CD4-positive, alpha-beta T cell treated with Interleukin-12 subunit alpha and Interleukin-12 subunit beta, for 1 hour (primary cell): ENCODE results near the gene SMIM5.

ENCODE experiments used
- DNase-seq: peaks from one replicate; pipeline ENCODE4 v3.0.0-alpha.2; 2020

The SMIM5 gene

DNA sequence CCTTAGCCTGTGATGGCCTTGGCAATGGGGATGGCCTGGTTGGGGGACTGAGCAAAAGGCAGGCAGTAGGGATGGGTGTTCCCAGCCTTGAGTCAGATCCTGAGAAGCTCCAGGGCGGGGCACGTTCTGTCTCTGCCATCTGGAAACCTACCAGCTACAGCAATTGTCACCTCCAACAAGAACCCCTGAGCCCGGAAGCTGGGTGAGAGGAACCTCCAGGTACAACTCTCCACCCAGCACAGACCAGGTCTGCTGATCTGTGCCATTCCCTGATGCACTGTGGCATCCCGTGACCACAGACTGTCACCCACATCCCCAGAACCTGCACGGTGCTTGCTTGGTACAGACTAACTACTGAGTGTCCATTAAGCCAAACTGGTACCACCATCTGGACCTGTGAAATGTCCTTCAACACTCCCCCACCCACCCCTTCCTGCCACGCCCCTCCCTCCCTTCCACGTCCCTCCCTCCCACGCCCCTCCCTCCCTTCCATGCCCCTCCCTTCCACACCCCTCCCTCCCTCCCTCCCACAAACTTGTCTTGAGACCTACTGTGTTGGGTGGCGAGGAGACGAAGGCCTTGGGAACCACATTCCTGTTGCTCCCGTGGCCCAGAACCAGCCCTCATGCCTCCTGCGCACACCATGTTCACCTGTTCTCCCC lies 29.1 kb upstream of the SMIM5 start:
- no peak for DNase-seq

DNA sequence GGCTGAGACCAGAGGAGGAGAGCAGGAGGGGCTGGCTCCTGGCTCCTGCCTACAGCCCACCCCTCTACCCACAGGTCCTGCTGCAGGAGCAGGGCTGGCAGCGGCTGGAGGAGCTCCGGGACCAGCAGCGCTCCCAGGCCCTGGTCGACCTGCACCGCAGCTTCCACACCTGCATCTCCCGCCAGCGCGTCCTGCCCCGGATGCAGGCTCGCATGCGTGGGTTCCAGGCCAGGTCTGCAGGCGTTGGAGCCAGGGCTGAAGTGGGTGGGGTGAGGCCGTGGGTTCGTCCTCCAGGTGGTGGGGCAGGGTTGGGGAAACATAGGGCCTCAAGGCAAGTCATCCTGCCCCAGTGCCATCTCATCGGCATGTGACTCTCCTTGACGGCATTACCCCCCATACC lies 27.4 kb upstream of the SMIM5 start:
- no peak for DNase-seq

DNA sequence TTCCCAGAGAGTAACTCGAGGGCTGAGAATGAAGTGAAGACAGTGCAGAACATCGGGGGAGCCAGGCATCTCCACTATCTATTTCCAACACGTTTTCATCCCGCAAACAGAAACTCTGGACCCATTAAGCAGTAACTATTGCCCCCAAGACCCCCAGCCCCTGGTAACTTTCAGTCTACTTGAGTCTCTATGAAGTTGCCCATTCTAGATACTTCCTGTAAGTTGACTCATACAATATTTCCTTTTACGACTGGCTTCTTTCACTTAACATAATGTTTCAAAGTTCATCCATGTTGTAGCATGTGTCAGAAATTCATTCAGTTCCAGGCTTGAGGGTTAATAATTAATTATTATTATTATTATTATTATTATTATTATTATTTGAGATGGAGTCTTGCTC lies 26.1 kb upstream of the SMIM5 start:
- no peak for DNase-seq

DNA sequence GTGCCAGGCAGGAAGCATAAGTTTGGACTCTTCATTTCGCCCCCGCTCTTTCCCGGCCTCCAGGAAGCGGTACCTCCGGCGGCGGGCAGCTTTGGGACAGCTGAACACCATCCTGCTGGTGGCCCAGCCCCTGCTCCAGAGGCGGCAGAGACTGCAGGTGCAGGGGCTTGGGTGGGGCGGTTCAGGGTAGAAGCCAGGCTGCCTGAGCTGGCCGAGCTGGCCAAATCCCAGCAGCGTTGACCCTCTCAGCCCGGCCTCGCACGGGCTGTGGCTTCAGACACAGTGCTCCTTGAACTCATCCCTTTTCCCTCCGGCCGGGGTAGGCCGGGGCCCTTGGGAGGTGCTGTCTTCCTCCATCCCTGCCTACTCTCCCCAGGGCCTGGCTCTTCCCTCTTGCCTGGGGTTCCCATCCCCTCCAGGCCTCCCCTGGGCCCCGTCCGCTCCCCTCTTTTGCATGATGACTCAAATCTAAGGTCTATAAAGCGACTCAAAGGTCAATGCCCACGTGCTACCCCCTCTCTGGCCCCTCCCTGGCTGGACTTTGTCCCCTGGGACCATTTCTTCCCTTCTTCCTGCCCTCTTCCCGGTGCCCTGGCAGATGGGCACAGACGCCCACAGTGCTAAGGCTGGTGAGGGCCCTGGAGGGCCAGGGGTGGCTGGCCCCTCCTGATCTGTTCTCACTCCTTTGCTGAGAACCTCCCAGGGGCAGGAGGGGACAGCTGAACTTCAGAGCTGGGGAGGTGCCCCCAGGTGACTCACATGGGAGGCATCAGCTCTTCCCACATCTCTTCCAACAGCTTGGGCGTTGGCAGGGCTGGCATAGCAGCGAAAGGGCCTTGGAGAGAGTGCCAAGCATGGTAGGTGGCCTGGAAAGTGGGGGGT lies 22.9 kb upstream of the SMIM5 start:
- no peak for DNase-seq

DNA sequence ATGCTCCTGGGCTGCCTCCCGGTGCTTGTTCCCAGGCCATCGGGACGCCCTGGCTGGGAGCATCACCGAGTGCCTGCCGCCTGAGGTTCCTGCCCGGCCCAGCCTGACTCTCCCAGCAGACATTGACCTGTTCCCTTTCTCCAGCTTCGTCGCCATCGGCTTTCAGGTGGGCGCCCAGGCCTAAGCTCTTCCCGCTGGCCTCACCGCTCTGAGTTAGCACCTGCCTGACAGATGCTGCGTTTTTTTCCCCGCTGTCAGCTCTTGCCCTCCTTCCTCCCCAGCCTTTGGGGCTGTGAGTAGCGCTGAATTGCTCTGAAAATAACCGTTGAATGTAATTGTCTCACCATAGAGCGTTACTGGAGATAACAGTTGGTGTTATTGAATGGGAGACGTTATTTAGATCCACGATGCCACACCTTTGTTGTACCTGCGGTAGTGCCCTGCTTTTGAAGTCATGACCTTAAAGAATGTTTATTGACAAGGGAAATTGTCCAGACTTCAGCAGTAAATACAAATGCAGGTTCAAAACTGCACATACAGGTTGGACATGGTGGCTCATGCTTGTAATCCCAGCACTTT lies 21.3 kb upstream of the SMIM5 start:
- no peak for DNase-seq

DNA sequence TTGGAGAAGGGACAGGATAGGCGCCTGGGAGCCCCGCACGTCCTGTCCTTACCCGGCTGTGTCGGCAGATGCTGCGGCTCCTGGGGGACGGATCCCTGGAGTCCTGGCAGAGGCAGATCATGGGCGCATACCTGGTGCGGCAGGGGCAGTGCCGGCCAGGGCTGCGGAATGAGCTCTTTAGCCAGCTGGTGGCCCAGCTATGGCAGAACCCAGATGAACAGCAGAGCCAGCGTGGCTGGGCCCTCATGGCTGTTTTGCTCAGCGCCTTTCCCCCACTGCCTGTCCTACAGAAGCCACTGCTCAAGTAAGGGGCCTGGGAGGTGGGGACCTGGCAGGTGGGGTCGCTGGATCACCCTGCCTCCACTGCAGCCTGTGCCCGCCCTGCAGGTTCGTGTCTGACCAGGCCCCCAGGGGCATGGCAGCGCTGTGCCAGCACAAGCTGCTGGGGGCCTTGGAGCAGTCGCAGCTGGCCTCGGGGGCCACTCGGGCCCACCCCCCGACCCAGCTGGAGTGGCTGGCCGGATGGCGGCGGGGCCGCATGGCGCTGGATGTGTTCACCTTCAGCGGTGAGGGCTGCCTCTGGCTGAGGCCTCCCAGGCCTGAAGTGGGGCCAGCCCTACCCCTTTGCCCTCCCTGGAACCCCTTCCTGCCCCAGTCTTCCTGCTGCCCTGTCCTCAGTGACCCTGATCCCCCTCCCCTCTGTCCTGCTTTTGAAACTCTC lies 20.2 kb upstream of the SMIM5 start:
- no peak for DNase-seq

DNA sequence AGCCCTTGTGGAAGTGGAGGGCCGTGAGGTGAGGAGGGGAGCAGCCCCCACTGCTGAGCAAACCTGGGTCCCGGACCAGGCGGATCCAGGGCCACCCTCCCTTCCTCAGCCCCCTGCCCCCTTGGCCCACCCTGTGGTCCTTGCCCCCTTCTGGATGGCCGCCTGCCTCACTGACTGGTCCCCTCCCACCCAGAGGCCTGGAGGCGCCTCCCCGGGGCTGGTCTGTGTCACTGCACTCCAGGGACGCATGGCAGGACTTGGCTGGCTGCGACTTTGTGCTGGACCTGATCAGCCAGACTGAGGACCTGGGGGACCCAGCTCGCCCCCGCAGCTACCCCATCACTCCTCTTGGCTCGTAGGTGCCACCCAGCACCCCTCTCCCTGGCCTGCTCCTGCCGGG lies 19.2 kb upstream of the SMIM5 start:
- DNase-seq, result no peak

DNA sequence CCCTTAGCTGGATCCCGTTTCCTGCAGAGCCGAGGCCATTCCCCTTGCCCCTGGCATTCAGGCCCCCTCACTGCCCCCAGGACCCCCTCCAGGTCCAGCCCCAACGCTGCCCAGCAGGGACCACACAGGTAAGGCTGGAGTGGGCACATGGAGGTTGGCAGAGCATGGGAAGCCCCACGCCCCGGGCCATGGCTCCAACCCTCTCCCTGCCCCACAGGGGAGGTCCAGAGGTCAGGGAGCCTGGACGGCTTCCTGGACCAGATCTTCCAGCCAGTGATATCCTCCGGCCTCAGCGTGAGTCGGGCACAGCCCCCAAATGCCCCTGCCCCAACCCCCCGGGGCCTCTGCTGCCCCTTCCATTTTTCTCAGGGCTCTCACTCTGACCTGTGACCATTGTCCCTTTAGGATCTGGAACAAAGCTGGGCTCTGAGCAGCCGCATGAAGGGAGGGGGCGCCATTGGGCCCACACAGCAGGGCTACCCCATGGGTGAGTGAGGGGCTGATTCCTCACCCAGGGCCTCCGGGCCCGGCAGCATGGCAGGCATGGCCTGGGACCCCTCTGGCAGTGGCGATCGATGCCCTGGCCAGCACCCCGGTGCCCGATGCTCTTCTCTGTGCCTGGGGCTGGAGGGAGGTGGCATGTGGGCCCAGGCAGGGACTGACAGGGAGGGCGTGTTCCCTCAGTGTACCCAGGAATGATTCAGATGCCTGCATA lies 18.5 kb upstream of the SMIM5 start:
- no peak for DNase-seq

DNA sequence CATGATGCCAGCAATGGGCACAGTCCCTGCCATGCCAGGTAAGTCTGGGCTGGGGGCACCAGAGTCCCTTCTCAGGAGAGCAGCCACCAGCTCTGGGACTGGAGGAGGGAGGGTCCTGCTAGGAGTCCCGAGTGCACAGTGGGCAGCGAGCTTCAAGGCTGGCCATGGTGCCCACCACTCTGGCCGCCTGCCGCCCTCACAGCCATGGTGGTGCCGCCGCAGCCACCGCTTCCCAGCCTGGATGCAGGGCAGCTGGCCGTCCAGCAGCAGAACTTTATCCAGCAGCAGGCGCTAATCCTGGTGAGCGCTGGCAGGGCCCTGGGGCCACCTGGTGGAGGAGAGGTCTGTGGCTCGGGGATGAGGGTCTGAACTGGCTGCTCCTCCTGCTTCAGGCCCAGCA lies 17.9 kb upstream of the SMIM5 start:
- DNase-seq, result no peak

DNA sequence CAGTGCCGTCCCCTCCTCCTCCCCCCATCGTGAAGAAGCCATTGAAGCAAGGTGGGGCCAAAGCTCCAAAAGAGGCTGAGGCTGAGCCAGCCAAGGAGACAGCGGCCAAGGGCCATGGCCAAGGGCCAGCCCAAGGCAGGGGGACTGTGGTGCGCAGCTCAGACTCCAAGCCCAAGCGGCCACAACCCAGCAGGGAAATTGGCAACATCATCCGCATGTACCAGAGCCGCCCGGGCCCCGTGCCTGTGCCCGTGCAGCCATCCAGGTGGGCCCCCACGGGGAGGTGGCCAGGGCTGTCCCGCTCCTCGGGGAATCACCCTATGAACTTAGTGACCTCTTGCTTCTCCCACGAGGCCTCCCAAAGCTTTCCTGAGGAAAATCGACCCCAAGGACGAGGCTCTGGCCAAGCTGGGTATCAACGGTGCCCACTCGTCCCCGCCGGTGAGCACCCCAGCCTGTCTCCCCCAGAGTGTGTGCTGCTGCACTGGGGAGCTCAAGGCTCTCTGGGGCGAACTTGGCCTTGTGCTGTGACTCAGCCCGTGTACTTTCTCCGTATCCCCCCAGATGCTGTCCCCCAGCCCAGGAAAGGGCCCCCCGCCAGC lies 16.6 kb upstream of the SMIM5 start:
- DNase-seq, result no peak

GRCh38 chr17:75617218-75617617 lies 16.0 kb upstream of the SMIM5 start:
- DNase-seq, result no peak

DNA sequence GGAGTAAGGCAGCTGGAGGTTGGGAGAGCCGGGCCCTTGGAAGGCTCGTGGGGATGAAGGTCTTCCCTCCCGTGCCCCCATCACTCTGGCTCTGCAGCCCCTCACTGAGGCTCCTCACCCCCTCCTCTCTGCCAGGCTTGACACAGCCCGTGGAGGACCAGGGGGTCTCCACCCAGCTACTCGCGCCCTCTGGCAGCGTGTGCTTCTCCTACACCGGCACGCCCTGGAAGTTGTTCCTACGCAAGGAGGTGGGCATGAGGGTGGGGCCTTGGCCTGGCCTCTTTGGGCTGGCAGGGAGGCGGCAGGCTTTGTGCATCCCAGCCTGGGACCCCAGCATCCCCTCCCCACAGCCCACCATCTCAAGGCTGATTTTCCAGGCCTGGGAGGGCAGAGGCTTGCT lies 15.6 kb upstream of the SMIM5 start:
- DNase-seq, result no peak

GRCh38 chr17:75619506-75620431 lies 13.5 kb upstream of the SMIM5 start:
- peak; percentile 12 for DNase-seq

DNA sequence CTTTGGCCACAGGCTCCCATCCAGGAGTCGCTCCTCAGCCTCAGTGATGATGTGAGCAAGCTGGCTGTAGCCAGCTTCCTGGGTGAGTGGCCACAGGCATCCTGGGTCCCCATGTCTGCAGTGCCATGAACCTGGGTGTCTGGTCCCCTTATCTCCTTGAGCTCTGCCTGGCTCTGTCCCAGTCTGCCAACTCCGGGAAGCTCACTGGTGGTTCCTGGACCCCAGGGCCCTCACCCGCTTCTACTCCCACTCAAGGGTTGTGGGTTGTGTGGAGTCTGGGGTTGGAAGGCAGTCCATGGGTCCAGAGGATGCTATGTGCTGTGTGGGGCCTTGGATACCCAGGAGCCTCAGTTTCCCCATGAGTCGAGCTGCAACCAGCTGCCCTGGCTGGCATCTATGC lies 11.7 kb upstream of the SMIM5 start:
- no peak for DNase-seq

DNA sequence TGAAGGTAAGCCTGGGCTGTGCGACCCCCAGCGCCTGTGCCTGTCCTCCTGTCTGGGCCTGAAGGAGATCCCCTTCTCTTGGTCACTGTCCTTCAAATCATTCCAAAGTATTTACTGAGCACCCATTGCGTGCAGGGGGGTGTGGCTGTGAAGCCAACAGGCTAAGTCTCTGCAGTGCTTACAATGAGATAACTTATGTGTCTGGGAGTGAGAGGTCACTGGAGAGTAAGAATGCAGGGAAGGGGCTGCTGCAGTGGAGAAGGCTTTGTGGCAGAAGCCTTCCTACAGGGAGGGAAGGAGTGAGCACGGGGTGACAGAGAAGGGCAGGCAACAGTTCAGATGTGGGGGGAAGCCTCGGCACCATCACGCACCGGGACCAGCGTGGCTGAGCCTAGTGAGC lies 11.2 kb upstream of the SMIM5 start:
- DNase-seq, result no peak

DNA sequence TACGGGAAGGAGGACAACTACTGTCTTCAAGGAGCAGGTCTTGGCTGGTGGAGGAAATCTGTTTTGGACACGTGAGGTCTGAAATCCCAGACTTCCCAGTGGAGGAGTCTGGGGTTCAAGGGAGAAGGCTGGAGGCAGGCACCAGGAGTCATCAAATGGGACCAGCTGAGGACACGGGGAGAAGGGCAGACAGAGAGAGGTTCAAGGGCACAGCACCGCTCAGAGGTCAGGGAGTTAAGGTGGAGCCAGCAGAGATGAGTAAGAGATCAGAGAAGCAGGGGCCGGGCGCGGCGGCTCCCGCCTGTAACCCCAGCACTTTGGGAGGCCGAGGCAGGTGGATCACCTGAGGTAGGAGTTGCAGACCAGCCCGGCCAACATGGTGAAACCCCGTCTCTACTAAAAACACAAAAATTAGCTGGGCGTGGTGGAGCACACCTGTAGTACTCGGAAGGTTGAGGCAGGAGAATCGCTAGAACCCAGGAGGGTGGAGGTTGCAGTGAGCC lies 10.4 kb upstream of the SMIM5 start:
- DNase-seq, result no peak

DNA sequence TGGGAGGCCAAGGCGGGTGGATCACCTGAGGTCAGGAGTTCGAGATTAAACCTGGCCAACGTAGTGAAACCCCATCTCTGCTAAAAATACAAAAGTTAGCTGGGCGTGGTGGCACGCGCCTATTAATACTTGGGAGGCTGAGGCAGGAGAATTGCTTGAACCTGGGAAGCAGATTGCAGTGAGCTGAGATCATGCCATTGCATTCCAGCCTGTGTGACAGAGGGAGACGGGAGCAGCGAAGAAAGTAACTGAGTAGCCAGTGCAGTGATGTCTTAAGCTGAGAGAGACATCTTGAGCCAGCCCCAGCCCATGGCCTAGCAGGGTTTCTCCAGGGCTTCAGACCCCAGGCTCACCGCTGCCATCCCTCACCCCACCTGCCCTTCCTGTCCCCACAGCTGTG lies 9.8 kb upstream of the SMIM5 start:
- DNase-seq, result no peak

- no peak for DNase-seq
Observed at GRCh38 chr17:75624021-75624420, 9.2 kb upstream of the SMIM5 start.

GRCh38 chr17:75624714-75625345 lies 8.4 kb upstream of the SMIM5 start:
- DNase-seq, result no peak

- no peak for DNase-seq
Observed at GRCh38 chr17:75625813-75626486, 7.3 kb upstream of the SMIM5 start.
